Femur (tissue), 1 donor: Measurements from ENCODE around the gene SLAIN2.

Experiments
- DNase-seq: peaks from one replicate; pipeline ENCODE4 v3.0.0-alpha.2; 2017

SLAIN2 gene

DNA sequence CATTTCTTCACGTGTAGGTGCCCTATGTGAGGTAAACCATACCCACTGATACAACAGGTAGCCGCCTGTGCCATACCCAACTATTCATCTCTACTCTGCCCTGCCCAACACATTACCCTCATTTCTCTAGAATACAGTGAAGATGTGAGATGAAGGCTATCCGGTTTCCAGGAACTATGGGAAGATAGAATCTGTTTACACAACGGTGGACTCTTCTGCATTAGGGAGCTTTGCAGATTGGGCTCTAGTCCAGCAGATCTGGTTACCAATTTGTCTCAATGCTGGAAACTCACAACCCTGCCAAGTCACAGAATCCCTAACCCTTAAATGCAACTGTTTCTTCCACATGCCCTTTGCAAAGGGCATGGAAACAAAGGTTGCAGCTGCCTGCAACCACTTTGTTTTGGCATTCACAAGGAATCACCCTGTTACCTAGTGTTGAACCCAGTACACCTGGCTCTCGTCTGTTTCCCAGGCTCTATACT, 6.4 kb upstream of the SLAIN2 start:
- DNase-seq = no peak

DNA sequence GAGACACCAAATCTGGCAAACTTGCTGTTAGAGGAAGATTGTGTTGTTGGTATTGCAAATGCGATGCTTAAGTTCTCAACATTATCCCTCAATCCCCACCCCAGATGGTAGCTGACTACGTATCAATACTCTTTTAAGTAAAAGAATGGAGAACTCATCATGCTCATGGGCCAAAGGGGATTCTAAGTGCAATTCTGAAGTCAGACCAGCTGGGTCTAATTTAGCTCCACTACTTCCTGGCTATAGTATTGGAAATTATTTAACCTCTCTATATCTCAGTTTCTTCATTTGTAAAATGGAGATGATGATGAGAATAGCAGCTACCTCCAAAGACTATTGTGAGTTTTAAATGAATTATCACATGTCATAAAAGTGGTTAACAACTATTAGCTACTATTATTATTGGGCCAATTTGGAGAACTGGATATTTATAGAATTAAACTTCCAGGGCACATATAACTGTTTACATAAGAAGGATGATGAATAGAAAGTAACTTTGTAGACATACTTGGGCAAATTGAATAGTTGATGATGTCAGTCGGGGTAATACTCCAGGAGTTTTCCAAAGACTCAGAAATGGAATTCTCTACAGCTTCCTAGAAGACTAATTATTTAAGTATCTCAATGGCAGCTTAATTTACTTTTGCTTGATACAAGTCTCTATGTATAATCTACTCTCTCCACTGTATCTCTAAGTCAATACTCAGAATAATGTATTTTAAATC, 5.0 kb upstream of the SLAIN2 start:
- no peak for DNase-seq

DNA sequence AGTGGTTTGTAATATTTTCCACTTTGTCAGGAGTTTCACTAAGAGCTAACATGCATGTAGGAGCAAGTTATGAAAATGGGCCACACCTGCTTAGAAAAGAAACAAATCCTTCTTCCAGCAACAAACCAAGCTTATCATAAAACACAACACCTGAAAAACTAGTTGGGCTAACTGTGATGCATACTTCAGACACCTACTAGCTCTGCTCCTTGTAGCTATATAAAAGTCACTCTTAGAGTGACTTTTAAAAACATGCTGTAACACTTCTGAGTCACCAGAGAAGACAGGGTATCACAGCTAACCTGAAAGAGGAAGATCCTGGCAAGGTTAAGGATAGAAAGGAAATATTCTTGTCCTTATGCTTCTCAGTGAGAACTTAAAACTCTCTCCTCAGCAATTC, 3.6 kb upstream of the SLAIN2 start:
- DNase-seq = no peak

DNA sequence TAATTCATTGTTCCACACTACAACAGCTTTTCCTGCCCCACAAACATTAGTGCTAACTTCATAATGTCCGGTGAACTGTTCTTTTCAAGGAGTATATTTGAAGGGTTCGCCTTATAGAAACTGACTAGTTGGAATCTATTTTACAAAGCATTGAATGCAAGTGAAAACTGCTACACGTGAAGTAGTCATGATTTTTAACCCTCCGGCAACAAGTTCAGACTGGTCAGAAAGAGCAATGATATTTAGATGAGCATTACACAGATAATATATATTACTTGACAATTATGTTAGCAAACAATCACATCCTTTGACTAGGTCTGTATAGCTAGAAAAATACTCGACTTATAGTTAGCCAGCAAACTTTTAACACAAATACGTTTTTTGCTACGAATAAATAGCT, 1.7 kb upstream of the SLAIN2 start:
- no peak for DNase-seq

DNA sequence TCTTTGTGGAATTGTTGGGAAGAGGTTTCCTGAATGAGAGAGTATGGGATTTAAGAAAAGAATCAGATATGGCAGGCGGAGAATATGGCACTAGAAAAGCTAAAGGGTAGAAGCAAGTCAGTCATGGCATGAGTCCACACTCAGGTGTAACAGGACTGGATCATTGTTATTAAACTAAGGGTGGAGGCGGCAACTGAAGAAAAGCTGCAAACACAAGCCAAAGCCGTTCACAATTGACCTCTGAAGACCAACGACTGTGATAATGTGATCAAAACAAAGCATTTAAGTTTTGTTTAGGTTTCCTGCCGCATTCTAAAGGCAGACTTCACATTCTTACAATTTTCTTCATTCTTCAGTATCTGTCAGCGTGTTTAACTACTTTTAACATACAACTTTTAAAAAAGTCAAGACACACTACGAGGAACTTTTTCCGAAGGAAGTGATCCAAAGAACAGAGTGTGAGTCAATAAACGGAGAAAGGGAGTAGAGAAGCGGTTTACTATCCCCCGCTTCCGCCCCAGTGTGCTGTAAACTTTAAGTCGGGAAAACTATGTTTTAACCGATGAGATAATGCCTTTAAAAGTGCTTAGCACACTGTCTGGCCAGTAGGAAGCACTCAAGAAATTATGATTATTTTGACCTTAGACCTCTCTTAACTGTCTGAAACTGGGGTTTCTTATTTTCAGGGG, 909 bp upstream of the SLAIN2 start:
- no peak for DNase-seq

DNA sequence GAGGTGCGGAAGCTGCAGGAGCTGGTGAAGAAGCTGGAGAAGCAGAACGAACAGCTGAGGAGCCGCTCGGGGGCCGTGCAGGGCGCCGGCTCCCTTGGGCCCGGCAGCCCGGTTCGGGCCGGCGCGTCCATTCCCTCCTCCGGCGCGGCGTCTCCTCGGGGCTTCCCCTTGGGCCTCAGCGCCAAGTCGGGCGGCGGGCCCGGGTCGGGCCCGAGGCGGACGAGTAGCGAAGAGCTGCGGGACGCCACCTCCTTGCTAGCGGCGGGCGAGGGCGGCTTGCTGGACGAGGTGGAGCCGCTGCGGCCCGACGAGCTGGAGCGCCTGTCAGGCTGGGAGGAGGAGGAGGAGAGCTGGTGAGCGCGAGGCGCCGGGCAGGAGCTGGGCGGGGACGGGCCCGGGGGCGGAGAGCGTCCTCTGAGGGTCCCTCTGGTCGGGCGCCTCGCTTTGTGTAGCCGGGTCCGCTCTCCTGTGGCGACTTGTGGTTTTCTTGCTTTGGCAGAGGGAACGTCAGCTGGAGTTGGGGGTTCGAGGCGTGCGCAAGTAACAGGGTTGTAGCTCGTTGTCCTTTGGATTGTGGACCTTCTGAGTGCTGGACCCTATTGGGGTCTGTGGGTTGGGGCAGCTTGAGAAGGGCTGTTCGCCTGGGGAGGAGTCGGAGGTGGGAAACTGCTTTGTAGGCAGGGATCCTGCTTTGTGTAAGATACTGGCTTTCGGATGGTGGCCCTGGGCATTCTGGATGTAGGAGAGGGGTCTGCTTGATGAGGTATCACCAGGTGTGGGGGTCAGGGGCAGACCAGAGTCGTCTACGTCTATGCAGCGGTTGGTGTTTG, 662 bp downstream of the SLAIN2 start:
- DNase-seq = peak; percentile 78

DNA sequence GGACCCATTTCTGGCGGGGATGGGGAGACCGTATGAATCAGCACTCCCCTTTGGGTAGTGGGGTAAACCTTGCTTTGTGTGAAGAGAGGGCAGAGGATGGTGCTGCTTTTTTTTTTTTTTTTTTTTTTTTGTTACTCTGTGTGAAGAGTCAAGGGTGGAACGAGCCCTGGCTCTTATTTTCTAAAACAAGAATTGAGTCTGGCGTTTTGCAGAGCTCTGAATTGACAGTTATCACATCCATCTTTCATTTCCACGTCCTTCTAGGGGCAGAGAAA, 1.2 kb downstream of the SLAIN2 start:
- DNase-seq = no peak

DNA sequence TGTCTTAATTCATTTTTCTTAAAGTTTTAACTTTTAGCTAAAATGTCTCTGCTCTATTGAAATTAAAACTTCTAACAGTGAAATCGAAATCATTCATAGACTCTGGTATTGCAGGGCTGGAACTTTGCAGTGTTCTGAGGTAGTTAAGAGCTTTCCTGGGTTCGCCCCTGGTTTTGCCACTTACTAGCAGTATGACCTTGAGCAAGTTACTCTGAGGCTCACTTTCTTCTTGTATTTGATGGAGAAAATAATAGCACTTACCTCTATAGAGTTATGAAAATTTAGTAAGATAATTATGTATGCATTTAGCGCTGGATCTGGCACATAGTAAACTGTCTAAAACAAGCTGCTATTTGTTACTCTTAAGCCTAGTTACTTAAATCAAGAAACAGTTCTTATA, 1.7 kb downstream of the SLAIN2 start:
- no peak for DNase-seq

DNA sequence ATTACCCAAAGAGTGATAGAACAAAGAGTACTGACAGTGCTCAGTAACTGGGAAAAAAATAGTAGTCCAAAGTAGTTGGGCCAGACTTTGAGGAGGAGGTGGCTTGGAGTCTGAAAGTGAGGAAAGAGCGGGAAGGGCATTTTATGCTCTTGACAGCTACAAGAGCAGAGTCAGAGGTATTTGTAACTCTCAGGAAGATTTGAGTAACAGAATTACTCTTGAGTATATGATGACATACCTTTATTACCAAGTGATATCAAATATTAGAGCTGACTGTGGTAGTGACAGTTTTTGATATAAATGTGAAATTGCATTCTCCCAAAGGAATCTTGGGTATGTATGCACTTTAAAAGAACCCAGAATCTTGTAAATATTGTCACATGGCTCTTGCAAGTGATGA, 2.2 kb downstream of the SLAIN2 start:
- no peak for DNase-seq

DNA sequence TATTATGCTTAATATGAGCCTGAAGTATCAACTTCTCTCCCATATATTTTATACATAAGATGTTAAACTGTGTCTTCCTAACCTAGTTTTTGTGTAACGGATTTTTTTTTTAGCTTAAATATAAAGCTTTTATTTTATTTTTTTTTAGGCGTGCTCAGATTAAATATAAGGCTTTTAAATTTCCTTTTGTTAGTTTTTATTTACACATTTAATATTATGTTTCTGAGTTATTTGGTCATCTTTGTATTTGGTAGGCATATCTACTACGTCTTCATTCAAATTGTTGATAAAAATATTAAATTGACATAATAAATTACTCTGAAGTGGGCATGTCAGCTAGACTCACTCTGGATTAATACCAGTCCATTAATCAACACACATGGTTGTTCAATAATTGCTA, 4.2 kb downstream of the SLAIN2 start:
- DNase-seq = no peak

DNA sequence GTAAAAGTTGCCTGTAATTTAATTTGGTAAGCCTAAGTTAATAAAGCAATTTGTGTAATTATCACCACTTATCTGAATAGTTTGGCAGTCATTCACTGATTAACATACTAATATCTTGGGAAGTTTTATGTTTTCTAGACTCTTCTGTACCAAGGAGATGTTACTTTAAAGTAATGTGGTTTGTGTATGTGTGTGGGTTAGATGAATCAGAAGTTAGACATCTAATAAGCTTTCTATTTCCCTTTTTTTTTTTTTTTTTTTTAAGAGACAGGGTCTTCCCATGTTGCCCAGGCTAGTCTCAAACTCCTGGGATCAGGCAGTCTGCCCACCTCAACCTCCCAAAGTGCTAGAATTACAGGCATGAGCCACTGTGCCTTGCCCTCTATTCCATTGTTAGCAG, 5.3 kb downstream of the SLAIN2 start:
- no peak for DNase-seq

DNA sequence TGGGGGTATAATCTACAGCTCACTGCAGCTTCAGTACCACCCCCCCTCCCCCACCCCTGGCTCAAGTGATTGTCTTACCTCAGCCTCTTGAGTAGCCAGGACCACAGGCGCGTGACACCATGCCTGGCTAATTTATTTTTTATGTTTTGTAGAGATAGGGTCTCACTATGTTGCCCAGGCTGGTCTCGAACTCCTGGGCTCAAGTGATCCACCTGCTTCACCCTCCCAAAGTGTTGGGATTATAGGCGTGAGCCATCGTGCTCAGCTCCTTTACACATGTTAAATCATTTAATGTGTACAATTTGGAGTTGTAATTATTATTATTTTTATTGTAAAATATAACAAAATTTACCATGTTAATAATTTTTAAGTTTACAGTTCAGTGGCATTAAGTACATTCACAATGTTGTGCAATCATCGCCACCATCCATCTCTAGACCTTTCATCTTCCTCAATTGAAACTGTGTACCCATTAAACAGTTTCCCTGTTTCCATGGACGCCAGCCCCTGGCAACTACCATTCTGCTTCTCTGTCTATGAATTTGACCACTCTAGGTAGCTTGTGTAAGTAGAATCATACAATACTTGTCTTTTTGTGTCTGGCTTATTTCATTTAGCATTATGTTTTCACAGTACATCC, 6.1 kb downstream of the SLAIN2 start:
- no peak for DNase-seq

DNA sequence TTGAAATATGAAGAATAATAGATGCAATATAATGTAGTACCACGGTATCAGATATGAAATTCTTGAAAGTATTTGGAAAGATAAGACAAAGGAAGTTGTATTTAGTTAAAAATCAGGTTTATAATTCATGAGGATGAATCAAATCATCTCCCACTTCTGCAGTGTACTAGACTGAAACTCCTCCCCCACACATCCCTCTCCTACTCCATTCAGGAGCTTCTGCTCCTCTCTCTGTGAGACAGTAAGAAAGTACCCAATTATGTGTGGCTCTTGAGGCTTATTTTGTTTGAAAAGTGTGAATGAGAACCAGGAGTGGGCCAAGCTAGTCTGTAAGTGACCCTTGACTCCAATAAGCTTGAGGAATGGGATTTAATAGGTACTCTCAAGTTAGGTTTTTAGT, 9.5 kb downstream of the SLAIN2 start:
- DNase-seq = no peak

DNA sequence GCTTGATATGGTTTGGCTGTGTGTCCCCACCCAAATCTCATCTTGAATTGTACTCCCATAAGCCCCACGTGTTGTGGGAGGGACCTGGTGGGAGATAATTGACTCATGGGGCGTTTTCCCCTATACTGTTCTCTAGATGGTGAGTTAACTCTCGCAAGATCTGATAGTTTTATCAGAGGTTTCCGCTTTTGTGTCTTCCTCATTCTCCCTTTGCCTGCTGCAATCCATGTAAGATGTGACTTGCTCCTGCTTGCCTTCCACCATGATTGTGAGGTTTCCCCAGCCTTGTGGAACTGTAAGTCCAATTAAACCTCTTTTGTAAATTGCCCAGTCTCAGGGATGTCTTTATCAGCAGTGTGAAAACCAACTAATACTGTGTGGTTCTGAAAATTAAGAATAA, 11.5 kb downstream of the SLAIN2 start:
- DNase-seq = no peak

DNA sequence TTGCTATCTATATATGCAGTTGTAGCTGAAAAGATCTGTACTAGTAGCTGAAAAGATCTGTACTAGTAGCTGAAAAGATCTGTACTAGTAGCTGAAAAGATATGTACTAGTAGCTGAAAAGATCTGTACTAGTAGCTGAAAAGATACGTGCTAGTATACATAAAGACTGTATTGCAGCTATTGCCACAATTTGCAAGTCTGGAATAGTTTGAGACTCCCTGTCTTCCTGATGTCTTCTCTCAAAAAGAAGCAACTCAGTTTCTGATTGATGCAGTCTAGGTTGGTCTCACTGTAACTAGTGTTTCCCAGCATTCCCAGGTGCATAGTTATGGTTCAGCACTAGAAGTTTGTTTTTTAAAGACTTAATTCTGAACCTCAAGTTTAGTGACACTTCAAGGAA, 15.0 kb downstream of the SLAIN2 start:
- no peak for DNase-seq

DNA sequence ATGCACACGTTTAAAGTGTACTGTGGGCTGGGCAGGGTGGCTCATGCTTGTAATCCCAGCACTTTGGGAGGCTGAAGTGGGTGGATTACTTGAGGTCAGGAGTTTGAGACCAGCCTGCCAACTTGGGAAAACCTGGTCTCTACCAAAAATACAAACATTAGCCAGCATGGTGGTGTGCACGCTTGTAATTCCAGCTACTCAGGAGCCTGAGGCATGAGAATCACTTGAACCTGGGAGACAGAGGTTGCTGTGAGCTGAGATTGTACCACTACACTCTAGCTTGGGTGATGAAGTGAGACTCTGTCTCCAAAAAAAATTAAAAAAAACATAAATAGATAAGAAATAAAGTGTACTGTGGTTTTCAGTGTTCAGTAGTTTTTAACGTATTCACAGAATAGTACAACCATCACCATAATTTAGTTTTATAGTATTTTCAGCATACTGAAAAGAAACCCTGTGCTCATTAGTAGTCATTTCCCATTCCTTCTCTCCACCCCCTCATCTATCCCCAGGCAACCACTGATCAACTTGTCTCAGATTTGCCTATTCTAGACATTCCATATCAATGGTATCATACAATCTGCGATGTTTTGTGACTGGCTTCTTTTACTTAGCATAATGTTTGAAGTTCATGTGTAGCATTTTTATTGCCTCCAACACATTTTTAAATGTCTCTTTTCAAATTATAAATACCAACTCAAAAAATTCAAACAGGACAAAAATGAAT, 19.1 kb downstream of the SLAIN2 start:
- DNase-seq = no peak

DNA sequence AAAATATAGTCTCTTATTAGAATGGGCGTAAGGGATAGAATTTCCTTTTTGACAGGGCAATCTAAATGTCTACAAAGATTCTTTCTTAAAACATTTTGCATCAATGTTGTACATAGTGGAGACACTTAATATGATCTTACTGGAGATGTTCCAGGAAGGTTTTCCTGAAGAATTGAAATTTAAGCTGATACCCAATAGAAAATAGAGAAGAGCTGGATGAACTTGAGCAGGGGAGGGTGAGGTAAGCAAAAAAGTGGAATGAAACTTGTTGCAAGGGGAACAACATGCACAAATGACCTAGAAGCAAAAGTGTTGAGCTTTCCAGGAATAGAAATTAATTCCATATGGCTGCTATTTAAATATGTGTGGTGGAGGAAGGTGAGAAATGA, 19.7 kb downstream of the SLAIN2 start:
- DNase-seq = no peak

DNA sequence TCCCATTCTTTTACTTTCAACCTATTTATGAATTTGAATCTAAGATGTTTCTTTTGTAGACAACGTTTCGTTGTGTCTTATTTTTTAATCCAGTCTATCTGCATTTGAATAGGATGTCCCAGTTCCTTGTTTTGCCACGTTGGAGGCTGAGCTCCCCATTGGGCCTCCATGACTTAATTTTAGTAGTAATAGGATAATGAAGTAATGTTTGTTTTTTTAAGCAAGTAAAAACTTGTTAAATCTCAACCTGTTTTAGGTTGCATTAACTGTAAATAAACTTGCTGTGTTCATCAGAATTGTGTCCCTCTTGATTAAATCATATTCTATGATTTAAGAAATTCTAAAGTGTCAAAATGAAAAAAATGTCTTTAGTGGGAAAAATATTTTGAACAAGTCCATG, 25.3 kb downstream of the SLAIN2 start:
- no peak for DNase-seq

DNA sequence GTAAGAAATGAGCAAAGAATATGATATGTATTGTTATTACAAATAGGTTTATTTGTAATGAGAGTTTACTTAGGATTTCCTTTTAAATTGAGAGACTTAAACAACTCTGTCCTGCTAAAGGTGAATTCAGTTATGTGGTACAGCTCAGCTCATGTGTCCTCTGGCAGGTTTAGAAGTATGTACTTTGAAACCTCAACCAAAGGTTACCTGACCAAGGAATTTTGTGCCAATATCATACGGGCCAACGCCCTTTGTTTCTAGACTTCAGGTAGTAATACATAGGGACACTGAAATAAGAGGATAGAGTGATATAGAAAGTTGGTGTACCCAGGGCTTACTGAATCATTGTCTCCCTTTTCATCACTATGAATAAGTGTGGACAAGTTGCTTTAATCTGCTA, 25.7 kb downstream of the SLAIN2 start:
- DNase-seq = no peak

DNA sequence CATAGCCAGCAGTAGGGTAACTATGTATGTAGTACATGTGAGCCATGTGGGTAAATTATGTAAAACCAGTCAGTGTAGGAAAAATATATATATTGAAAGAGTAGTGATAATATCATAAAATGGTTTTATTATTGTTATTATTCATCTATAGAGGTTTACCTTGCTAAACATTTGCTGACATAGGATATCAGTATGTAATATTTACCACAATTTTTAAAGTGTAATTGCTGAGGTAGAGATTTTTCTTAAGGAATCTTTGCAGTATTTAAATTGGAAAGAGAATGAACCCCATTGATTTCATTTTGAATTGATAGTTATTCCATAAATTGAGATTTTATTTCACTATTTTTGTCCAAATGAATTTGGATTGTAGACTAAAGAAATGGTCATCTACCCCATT, 27.1 kb downstream of the SLAIN2 start:
- DNase-seq = no peak

DNA sequence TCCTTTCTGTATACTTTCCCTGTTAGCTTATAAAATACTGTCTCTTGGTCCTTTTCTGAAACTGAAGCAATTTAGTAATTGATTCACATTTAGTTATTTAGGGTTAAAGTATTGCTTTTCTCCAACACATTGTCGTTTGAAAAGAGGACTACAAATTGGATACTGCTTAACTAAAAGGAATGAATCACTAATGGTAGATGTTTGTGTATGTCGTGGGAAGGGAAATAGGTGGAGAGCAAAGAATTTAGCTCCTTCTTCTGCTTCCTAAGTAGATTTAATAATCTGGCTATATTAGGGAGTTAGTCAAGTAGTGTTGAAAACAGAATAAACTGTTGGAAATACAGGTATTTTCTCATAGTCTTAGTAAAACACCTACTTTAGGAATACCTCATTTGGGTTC, 27.9 kb downstream of the SLAIN2 start:
- no peak for DNase-seq

DNA sequence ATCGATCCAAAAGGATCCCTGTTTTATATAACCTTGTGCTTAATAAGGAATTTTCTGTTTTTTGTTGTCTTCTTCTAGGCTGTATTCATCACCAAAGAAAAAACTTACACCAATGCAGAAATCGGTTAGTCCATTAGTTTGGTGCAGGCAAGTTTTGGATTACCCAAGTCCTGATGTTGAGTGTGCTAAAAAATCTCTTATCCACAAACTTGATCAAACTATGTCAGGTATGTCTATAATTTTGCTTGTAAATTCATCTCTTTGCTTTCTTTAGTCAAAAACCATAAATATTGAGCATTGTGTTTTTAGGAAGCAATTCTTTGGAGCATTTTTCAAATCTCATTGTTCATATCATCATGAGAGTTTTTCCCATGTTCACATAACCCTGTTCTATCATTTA, 28.4 kb downstream of the SLAIN2 start:
- DNase-seq = no peak
